Brain microvascular endothelial cell (primary cell): ENCODE results near the gene TMEM63A.
"Not testable (repeated sequence)": the region's sequence is repeated elsewhere in the genome, so short reads cannot be mapped to it uniquely, and the experiment has no call there.

Source experiments
- DNase-seq: peaks from one replicate; pipeline ENCODE4 v3.0.0-alpha.2; 2020
- H3K27ac ChIP-seq: fragments of 250-450 bp; sonication (Bioruptor Pico); 2 replicates; pipeline ENCODE4 v1.5.1; 2020; ENCODE audit warnings: mild to moderate bottlenecking, moderate library complexity
- H3K27me3 ChIP-seq: fragments of 250-450 bp; sonication (Bioruptor Pico); replicated peaks from 2 replicates; pipeline ENCODE4 v1.5.1; 2020; ENCODE audit warnings: mild to moderate bottlenecking
- H3K36me3 ChIP-seq: fragments of 250-450 bp; sonication (Bioruptor Pico); replicated peaks from 2 replicates; pipeline ENCODE4 v1.5.1; 2020; ENCODE audit warnings: mild to moderate bottlenecking
- H3K4me3 ChIP-seq: 2 replicates; pipeline ENCODE4 v1.5.1; 2011; ENCODE audit warnings: low read depth, mild to moderate bottlenecking, control low read depth, low read length, moderate library complexity
- in situ Hi-C: cut with HindIII; loops from 2 replicates; pipeline ENCODE4 v1.10.0; 2017; ENCODE audit warnings: low sequenced_read_pairs, low pct_ligation_motif_present
- TF ChIP-seq, protein P1 (sequence below): IDR thresholded peaks from 2 replicates; pipeline ENCODE4 v1.5.1; 2011; ENCODE audit warnings: low read depth, mild to moderate bottlenecking, moderate library complexity, low read length, control low read depth, inconsistent platforms; ENCODE audit errors: missing control alignments

Gene TMEM63A

DNA sequence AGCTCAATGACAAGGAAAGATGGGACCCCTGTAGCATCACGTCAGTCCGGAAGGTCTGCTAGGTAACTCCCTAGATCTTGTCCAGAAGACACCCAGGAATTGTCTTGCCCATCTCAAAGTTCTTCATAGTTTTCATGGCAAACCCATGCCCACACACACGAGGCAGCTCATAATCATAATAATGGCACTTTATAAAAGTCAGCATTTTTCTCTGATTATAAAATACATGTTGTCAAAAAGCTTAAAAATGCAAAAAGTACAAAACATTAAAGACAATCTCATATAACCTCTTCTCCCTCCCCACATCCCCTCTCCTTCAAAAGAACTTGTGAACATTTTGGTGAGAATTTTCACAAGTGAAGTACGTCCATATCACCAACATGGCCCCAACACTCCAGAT lies 41.5 kb downstream of the TMEM63A start:
- Histone ChIP-seq H3K4me3 (no peak overlapping the region), H3K36me3 (no peaks in the 10 kb centered on the region), H3K27ac (no peak overlapping the region), H3K27me3 (no peaks in the 10 kb centered on the region)
- no peak for DNase-seq
- TF ChIP-seq, protein P1, sequence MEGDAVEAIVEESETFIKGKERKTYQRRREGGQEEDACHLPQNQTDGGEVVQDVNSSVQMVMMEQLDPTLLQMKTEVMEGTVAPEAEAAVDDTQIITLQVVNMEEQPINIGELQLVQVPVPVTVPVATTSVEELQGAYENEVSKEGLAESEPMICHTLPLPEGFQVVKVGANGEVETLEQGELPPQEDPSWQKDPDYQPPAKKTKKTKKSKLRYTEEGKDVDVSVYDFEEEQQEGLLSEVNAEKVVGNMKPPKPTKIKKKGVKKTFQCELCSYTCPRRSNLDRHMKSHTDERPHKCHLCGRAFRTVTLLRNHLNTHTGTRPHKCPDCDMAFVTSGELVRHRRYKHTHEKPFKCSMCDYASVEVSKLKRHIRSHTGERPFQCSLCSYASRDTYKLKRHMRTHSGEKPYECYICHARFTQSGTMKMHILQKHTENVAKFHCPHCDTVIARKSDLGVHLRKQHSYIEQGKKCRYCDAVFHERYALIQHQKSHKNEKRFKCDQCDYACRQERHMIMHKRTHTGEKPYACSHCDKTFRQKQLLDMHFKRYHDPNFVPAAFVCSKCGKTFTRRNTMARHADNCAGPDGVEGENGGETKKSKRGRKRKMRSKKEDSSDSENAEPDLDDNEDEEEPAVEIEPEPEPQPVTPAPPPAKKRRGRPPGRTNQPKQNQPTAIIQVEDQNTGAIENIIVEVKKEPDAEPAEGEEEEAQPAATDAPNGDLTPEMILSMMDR, result no peak
- in situ Hi-C loops, result no loop called here

DNA sequence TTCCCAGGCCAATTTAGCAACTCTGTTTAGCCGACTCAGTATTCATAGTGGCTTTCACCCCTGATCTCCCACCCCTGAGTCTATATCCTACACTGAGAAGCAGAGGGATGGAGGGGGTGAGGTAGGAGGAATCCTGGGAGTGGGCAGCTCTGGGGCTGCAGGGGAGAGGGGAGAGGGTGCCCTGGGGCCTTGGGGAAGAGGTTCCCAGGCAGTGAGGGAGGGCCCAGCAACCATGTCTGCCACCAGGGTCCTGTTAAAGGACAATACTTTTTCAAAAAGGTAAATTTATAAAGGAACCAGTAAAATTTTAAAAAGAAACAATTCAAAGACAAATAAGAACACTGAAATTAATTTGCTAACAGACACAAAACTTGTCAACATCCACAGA lies 42.0 kb downstream of the TMEM63A start:
- TF ChIP-seq, protein P1, result no peak
- Histone ChIP-seq H3K27me3 (no peaks in the 10 kb centered on the region), H3K36me3 (no peaks in the 10 kb centered on the region), H3K27ac (no peak overlapping the region), H3K4me3 (no peak overlapping the region)
- DNase-seq, result no peak
- in situ Hi-C loops, result no loop called here

DNA sequence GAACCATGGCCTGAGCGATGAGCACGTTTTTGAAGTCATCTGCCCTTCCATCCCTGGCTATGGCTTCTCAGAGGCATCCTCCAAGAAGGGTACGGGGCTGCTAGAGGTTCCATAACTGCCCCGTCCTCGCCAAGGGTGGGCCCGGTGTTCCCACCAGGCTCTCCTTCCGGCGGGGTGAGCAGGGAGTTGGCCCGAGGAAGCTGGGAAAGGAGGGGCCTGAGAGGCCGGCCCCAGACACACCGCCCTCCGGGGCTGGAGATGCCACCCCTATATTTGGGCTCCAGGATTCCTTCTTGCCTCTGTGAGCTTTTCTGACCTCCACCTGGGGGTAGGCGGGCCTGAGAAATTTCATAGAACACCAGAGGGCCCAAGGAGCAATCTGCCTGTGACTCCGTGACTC lies 43.4 kb downstream of the TMEM63A start:
- Histone ChIP-seq H3K27ac (no peak overlapping the region), H3K27me3 (no peaks in the 10 kb centered on the region), H3K4me3 (no peak overlapping the region), H3K36me3 (no peaks in the 10 kb centered on the region)
- no peak for DNase-seq
- TF ChIP-seq, protein P1, result no peak
- in situ Hi-C loops, result no loop called here

DNA sequence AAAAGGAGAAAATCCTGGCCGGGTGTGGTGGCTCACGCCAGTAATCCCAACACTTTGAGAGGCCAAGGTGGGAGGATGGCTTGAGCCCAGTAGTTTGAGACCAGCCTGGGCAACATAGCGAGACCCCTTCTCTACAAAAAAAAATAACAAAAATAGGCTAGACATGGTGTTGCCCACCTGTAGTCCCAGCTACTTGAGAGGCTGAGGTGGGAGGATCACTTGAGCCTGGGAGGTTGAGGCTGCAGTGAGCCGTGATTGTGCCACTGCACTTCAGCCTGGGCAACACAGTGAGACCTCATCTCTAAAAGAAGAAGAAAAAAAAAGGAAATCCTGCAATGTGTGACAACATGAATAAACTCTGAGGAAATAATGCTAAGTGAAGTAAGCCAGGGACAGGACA lies 45.9 kb downstream of the TMEM63A start:
- H3K27ac ChIP-seq, in situ Hi-C loops: not testable (repeated sequence)

DNA sequence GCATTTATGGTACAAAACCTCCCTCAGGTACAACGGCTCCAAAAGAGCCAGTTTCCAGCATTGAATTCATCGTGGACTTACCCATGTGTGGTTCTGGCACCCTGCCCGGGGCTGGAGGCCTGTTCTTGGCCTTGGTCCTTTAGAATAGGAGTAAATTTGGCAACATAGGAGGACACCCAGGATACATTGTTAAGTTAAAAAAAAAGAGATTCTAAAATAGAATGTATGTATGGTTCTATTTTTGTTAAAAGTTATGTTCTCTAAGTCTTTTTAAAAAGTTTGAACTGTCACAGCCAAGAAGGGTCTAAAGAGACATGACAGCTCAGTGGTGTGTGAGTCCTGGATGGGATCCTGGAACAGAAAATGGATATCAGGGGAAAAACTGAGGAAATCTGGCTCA lies 46.3 kb downstream of the TMEM63A start:
- no peak for DNase-seq
- TF ChIP-seq, protein P1, result no peak
- in situ Hi-C loops, result no loop called here
- no peaks in the 10 kb centered on the region for H3K27me3 ChIP-seq
- peaks cover 3% of the 10 kb centered on the region for H3K36me3 ChIP-seq
- no peak overlapping the region for H3K4me3 ChIP-seq
- no peak overlapping the region for H3K27ac ChIP-seq

More for the DNA sequence above, 45.9 kb downstream of the TMEM63A start:
- not testable (repeated sequence) for H3K27me3 ChIP-seq, H3K4me3 ChIP-seq, DNase-seq, H3K36me3 ChIP-seq

DNA sequence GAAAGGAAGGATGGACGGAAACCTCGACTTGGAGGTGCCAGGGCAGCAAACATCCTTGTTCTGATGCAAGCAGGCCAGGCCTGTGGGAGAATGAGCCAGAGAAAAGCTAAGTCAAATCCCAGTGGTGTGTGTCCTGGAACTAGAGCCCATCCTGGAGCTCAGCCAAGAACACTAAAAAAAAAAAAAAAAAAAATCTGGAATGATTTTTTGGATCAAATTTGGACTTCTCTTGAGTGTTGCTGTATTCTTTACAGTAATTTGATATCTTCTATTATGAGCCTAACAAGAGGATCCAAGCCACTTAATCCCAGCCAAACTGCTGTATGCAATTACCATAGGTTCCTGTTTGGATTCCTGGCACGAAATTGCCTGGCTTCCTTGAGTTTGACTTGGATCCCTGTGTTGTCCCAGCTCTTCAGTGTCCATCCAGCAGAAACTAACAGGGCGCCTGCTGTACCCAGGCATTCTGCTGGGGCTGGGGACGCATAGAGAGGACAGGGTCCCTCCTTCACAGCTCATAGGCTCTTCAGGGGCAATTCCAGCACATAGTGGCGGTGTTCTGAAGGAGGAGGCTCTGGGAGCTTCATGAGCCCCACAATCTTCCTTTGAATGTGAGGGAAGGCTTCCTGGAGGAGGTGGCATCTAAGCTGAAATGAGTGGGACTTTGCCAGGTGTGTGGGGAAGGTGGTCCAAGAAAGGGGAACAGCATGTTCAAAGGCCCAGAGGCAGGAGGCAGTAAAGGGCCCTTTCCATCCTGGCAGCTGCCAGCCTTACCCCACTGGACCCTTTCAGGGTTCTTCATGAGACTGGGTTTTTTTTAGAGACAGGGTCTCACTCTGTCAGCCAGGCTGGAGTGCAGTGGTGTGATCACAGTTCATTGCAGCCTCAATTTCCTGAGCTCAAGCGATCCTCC lies 47.5 kb downstream of the TMEM63A start:
- H3K4me3 ChIP-seq, result no peak overlapping the region
- in situ Hi-C loops, result no loop called here
- no peak for DNase-seq
- TF ChIP-seq, protein P1, result no peak
- no peaks in the 10 kb centered on the region for H3K27me3 ChIP-seq
- H3K36me3 ChIP-seq, result peaks cover 3% of the 10 kb centered on the region
- no peak overlapping the region for H3K27ac ChIP-seq
